ENCODE results near the gene NANOS3. TPM values are rescaled to one million over a fixed set of nuclear protein-coding genes. Genes with fewer than 3 reads are reported as not detected.

The NANOS3 gene
- total RNA-seq, 1 donor from 2014 or later = not detected

DNA sequence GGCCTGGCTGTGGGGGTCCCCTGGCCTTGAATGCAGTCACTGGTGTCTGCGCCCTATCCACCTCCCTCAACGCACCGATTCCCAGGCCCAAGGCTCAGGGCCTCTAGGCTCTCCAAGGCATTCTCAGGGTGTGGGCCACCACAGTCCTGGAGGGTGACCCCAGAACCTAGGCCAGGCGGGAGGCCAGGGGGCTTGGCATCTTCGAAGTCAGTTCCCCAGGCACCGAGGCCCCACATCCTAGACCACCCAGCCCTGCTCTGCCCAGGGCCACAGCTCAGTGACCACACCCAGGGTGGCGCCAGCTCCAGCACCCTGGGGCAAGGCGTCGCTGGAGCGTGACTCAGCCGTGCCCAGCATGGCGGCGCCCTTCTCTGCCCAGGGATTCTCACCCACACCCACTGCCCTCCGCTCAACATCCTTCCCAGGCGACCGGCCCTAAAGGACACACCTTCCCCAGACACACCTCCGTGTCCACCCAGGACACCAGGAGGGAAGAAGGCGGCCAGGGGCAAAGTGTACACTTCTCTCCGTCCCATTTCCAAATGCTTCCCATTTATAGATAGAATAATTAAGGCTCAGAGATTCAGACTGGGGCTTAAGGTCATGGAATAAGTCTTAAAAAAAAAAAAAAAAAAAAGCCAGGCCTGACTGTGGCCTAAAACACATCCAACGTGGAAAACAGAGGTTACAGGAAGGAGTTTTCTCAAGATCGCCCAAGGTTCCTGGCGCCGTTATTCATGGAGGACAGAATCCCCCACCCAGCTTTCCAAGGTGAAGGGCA is 36.4 kb upstream of the NANOS3 start:
- DNase-seq (ENCODE audit: low read depth) = no peak
- TF ChIP-seq, protein P1, sequence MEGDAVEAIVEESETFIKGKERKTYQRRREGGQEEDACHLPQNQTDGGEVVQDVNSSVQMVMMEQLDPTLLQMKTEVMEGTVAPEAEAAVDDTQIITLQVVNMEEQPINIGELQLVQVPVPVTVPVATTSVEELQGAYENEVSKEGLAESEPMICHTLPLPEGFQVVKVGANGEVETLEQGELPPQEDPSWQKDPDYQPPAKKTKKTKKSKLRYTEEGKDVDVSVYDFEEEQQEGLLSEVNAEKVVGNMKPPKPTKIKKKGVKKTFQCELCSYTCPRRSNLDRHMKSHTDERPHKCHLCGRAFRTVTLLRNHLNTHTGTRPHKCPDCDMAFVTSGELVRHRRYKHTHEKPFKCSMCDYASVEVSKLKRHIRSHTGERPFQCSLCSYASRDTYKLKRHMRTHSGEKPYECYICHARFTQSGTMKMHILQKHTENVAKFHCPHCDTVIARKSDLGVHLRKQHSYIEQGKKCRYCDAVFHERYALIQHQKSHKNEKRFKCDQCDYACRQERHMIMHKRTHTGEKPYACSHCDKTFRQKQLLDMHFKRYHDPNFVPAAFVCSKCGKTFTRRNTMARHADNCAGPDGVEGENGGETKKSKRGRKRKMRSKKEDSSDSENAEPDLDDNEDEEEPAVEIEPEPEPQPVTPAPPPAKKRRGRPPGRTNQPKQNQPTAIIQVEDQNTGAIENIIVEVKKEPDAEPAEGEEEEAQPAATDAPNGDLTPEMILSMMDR (conservative IDR thresholded peaks at IDR 0.05; ENCODE audit: low read depth, low read length) = no peak
- peak overlapping the region; percentile 89 for H3K4me3 ChIP-seq (ENCODE audit: low read depth, low read length)

DNA sequence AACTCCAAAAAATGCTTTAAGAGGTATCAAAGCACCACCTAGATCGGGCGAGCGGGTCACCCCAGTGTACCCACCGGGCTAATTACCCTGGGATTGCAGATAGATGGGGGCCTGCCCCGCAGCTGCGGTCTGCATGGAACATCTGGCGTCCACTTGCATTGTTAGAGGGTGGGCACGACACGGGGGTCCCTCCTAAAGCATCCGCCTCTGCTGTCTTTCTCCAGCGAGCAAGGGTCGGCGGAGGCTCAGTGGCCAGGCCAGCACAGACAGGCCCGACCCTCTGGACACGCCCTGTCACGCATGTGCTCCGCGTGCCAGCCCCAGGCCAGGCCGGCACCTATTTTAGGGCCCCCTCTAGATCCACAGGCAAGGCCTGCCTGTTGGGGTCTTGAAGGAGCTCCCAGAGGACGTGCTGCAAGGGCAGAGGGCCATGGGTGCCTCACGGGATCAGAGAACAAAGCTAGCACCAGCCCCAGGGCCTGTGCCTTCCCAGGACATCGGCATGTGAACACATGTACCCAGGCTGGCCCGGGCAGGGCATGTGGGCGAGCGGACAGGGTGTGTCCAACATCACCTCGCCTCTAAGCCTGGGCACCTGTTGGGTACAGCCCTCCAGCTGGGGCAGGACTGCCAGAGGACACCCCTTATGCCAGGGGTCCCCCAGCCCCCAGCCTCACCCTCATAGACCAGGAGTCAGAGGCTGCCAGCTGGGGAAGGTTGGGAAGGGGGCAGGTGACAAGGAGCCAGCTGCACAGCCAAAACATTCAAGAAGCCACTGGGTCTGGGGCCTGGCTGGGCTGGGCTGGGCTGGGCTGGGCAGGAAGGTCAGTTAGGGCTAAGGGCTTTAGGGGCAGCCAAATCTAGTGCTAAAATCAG is 35.6 kb upstream of the NANOS3 start:
- no peak for DNase-seq (ENCODE audit: low read depth)
- peak overlapping the region; percentile 89 for H3K4me3 ChIP-seq (ENCODE audit: low read depth, low read length)
- TF ChIP-seq, protein P1 (conservative IDR thresholded peaks at IDR 0.05; ENCODE audit: low read depth, low read length) = no peak

DNA sequence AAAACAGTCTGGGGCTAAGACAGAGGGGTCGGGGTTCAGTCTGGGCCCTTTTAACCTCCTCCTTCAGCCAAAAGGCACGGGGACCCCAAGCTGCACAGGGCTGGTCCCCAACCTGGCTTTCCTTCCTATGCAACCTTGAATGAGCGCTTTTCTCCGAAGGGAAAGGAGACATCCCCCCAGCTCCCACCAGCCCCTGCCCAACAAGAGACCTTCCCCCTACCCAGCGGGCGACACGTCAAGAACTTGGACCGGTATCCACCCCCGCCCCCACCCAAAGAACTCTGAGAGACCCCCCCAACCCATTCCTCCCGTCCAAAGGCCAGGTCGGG is 35.0 kb upstream of the NANOS3 start:
- TF ChIP-seq, protein P1 (conservative IDR thresholded peaks at IDR 0.05; ENCODE audit: low read depth, low read length) = no peak
- no peak for DNase-seq (ENCODE audit: low read depth)
- H3K4me3 ChIP-seq (ENCODE audit: low read depth, low read length) = peak overlapping the region; percentile 89

DNA sequence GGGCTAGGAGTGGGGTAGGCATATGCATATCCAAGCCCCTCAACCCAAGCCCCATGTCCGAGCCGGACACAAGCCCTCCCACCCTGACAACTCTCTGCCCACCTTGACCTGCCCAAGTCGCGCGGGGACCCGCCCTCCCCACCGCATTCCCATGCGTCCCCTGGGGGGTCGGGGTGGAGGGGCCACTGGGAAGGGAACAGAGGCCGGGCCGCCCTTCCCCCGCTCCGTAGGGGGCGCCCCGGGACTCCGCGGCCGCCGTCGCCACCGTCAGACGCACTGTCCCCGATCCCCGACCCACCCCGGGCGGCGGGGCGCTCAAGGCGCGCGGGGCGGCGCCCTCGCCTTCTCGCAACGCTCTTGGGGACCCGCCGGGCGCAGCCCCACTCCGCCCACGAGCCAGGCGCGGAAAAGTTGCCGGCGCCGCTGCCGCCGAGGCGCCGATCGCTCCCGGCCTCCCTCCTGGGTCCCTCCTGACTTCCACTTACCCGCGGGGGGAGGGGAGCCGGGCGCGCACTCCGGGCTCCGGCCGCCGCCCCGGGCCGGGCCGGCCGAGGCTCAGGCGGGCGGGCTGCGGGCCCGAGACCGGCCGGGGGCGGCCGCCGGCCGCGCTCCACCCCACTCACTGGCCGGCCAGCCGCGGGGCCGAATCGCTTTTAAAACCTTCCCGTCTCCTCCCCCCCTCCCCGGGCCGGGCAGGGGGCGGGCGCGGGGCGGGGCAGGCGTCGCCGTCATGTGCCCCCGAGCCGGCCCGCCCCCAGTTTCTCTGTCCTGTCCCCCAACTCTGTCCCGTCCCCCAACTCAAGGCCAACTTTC is 34.4 kb upstream of the NANOS3 start:
- TF ChIP-seq, protein P1 (conservative IDR thresholded peaks at IDR 0.05; ENCODE audit: low read depth, low read length) = no peak
- DNase-seq (ENCODE audit: low read depth) = no peak
- peak overlapping the region; percentile 89 for H3K4me3 ChIP-seq (ENCODE audit: low read depth, low read length)

DNA sequence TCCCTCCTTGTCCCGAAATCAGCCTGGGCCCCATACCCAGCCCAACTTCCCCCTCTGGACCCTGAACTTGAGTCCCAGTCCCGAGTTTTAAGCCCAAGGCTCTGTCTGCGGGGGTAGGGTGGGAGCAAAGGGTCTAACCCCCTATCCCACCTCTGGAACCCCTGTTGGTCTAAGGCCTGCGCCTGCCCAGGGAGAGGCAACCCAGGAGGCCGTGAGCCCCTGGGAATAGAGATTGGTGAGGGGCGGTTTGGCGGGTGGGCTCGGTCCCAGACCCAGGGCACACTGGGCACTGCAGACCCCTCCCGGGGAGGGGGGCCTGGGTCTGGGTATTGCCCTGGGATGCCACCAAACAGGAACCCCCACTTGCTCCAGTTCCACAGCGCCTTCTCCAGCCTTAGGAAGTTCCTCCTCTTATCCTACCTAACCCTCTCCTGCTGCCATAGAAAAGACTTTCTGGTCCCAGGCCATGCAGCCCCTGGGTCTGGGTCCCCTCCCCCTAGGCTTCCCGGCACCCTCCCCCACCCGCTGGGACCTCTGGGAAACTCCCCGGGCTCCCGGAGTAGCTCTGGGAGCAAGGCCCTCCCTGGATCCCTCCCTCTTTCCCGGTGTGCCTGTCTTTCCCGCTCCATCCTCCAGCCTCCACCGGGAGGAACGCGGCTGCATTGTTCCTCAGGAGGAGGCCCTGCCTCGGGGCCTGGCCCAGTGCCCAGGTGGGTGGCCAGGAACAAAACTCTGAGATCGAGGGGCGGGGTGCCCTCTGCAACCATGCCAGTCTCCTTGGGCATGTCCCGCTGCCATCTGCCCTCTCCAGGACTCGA is 33.6 kb upstream of the NANOS3 start:
- TF ChIP-seq, protein P1 (conservative IDR thresholded peaks at IDR 0.05; ENCODE audit: low read depth, low read length) = no peak
- H3K4me3 ChIP-seq (ENCODE audit: low read depth, low read length) = peak overlapping the region; percentile 89
- DNase-seq (ENCODE audit: low read depth) = no peak

DNA sequence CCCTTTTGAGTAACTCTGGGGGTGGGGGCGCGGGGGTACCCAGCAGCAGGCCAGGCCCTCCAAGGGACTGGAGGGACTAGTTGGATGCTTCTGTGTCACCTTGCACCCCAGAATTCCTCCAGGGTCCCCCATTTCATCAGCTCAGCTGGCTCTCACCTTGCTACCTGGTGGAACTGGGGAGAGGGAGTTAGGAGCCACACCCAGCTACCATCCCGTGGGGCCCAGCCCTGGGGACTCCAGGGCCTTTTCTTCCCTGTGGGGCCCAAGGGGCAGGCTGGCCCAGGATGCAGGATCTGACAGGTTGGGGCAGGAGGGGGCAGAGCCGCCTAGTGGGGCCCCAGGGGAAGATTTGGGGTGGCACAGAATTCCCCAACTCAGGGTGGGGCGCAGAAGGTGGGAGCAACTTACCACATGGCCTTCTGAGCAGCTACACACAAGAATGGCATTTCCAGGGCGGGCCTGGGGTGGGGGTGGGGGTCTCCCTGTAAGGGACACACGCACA is 32.8 kb upstream of the NANOS3 start:
- TF ChIP-seq, protein P1 (conservative IDR thresholded peaks at IDR 0.05; ENCODE audit: low read depth, low read length) = no peak

More for the DNA sequence above, 32.8 kb upstream of the NANOS3 start:
- no peak for DNase-seq (ENCODE audit: low read depth)
- no peak overlapping the region for H3K4me3 ChIP-seq (ENCODE audit: low read depth, low read length)
